Skeletal muscle cell (primary cell): ENCODE results near the gene PLCB1.
"Not testable (repeated sequence)": the region's sequence is repeated elsewhere in the genome, so short reads cannot be mapped to it uniquely, and the experiment has no call there.

Experiments used
- DNase-seq: peaks from one replicate; pipeline ENCODE4 v3.0.0-alpha.2; 2010; ENCODE audit warnings: low read depth
- H3K4me3 ChIP-seq: 2 replicates; pipeline ENCODE4 v1.5.1; 2011; ENCODE audit warnings: low read depth, mild to moderate bottlenecking, control low read depth, low read length, moderate library complexity

PLCB1 gene

GRCh38 chr20:8583566-8584043 is 451.5 kb downstream of the PLCB1 start:
- no peak overlapping the region for H3K4me3 ChIP-seq
- peak; percentile 36 for DNase-seq

GRCh38 chr20:8587251-8587650 is 455.2 kb downstream of the PLCB1 start:
- no peak for DNase-seq

GRCh38 chr20:8587810-8588209 is 455.7 kb downstream of the PLCB1 start:
- no peak overlapping the region for H3K4me3 ChIP-seq
- DNase-seq: no peak

More at GRCh38 chr20:8587251-8587650, 455.2 kb downstream of the PLCB1 start:
- H3K4me3 ChIP-seq: no peak overlapping the region

DNA sequence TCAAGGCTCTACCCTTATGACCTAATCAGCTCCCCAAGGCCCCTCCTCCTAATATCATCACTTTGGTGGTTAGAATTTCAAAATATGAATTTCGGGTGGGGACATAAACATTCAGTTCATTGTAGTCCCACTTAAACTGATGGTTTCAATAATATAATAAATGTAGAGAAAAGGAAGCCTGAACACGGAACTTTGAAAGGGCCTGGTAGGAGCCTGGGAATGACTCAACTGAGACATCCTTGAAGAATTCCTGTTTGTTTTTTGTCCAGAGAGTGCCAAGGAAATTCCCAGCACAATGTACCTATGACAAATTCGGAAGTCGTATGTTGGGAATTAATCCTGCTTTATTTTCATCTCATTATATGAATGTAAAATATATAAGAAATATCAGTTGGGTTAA is 457.9 kb downstream of the PLCB1 start:
- no peak for DNase-seq
- H3K4me3 ChIP-seq: no peak overlapping the region

GRCh38 chr20:8600910-8601541 is 469.0 kb downstream of the PLCB1 start:
- H3K4me3 ChIP-seq, DNase-seq: not testable (repeated sequence)

DNA sequence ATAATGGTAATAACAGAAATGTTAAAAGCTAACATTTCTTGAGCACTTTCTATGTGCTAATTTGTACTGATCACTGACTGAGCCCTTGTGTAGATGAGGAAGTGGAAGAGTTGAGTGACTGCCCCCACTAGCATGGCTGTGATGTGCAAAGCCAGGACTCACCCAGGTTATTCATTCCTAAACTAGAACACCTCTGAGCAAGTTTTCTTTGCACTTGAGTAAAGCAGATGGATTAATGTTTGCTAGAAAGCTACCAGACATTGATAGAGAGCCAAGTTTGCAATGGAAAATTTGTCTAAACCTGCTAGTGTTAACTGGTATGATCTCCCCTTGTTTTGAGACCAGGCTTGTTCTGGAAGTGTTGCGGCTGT is 469.5 kb downstream of the PLCB1 start:
- no peak overlapping the region for H3K4me3 ChIP-seq
- DNase-seq: no peak

DNA sequence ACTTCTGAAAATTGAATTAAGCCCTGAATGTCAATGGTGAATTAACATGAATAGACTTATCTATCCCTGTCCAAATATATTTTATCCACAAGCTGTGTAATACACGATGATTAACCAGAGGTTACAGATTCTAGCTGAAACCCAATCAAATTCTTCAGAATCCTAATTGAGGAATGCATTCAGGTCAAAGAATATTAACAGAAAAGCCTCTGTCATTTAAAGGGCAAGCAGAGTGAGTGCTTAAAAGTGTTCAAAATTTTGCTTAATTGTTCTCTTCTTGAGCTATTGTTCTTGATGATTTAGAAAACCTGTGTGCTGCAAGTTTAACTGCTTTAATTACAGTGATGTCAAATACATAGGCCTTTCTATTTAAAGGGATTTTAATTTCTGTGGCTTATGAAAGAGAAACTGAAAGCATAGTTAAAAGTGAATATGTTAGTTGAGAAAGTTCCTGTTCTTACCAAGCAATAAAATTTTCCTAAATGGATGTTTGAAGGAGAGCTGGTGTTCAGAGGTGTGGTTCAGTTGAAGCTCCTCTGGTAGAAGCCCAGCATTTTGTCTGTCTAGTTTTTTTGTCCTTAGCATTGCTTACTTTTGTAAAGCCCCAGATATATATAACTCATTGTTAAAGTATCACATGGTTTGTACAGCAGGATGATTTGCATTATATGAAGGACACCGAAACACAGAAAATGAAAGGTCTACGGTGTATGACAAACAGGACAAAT is 470.5 kb downstream of the PLCB1 start:
- DNase-seq: no peak
- H3K4me3 ChIP-seq: no peak overlapping the region

DNA sequence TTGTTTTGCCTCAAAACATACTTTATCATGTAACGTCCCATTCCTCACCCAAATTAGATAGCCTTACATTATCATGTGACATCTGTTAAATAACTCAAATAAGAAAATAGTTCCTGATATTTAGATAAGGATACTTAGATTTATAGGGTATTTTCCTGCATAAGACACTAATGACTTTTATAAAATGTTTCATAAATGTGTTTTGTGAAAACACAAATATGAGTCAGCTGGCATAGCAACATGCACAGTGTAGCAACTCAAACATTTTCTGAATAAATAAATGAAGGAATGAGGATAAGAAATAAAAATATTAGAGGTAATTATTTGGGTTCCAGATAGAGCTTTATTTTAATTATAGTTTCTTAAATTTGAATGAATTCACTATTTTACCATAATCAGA is 476.4 kb downstream of the PLCB1 start:
- DNase-seq: no peak

GRCh38 chr20:8616792-8617191 is 484.7 kb downstream of the PLCB1 start:
- no peak overlapping the region for H3K4me3 ChIP-seq
- peak; percentile 28 for DNase-seq

More for the DNA sequence above, 476.4 kb downstream of the PLCB1 start:
- no peak overlapping the region for H3K4me3 ChIP-seq

- no peak overlapping the region for H3K4me3 ChIP-seq
- DNase-seq: no peak
These were observed 488.9 kb downstream of the PLCB1 start for GRCh38 chr20:8621001-8621400.

GRCh38 chr20:8624046-8624445 is 492.0 kb downstream of the PLCB1 start:
- DNase-seq: no peak
- no peak overlapping the region for H3K4me3 ChIP-seq

DNA sequence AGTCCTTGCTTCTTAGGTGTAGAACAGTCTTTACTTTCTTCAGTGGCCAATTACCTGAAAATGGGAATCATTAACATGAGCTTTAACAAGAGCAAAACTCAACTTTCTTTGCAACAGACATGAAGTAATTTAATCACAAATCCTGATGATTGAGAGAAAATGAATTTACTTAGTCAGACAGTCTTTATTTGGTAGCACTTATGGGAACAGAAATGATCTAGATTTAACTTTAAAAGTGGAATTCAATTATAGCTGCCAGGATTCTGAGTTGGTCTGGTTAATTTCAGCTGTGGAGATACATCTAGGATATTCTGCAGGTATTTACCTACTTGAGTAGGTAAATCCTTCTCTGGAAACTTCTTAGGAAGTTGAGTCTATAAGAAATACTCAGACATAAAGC is 492.6 kb downstream of the PLCB1 start:
- no peak for DNase-seq
- no peak overlapping the region for H3K4me3 ChIP-seq

DNA sequence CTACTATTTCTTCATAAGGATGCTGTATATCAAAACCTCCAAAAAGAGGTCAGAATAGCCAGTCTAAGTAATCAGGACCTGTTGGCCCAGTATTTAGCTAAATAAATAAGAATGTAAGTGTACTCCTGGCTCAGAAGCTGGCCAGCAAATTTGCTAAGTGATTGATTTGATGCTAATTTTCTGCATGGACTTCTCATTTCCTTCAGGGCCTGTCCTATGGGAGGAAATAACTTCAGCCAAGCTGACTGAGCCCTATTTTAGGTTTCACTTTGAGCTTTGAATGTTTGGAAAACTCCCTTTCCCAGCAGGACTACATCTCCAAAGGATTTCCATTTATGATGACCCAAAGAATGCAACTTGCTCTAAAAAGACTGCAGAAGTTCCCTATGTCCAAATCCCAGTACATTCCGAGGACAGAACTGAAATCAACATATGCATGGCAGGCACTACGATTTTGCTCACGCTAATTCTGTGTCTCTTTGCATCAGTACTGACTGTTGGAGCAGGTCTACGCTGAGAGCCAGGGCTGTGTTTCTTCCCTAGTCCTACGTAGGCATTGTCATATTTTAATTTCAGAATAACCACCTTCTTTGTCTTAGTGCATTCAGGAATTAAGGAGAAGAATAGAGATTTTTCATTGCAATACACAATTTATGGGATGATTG is 495.4 kb downstream of the PLCB1 start:
- peak overlapping the region; percentile 25 for H3K4me3 ChIP-seq
- DNase-seq: no peak

- no peak for DNase-seq
- H3K4me3 ChIP-seq: no peak overlapping the region
These were observed 499.2 kb downstream of the PLCB1 start for GRCh38 chr20:8631271-8631670.

DNA sequence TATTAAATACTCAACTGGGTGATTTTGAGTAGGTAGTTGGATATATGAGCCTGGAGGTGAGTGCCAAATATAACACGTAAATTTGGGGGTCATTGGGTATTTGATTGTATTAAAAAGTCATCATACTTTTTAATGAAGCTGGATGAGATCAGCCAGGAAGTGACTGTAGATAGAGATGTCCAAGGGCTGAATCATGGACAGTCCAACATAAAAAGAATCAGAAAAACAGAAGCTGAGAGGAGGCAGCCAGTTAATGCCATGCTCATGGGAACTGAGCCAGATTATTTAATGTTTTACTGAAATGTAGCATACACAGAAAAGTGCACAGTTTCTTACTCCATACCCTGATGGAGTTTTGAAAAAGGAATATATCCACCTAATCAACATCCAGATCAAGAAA is 501.3 kb downstream of the PLCB1 start:
- no peak overlapping the region for H3K4me3 ChIP-seq
- no peak for DNase-seq

GRCh38 chr20:8635048-8635572 is 503.0 kb downstream of the PLCB1 start:
- H3K4me3 ChIP-seq: no peak overlapping the region
- no peak for DNase-seq

DNA sequence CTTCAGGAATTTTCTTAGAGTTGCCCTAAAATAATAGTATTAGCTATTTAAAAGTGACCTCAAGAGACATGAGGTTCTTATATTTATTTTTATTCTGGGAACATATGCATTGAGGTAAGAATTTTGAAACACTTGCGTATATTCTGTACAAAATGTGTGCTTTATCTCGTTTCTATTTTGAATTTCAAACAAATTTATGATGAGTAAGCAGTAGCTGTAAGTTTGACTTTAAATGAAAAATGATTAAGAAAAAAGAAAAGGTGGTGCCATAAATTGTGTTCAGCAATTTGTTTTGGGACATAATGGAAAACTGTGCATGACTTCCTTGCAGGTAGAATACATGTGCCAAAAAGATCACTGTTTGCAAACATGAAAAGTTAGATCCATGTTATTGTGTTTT is 503.8 kb downstream of the PLCB1 start:
- no peak for DNase-seq
- H3K4me3 ChIP-seq: no peak overlapping the region

DNA sequence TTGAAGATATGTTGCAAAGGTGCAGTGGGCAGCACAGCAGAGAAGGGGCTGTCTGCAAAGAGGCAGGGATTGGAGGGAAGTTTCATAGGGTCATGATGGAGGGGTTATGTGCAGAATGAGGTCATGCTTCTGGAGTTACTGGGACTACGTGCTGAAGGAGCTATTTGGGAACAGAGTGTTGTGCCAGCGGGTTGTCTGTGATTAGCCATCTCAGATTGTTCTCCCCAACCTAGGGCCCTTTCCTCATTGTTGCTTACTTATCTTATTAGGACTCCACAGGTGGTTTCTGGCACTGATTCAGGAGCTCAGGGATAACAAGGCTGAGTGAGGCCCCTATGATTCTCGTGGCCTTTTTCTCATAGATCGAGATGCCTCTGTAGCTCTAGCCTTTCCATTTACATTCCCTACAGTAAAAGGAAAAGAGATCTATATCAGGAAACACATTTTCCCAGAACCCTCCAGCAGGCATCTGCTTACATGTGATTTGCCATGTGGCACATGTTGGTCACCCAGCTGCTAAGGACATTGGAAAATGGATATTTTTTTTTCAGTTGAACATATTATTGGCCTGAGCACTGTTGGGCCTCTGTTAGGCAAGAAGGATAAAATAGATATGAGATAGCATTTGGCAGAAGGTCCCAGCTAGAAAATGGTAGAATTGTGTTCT is 507.2 kb downstream of the PLCB1 start:
- no peak for DNase-seq
- H3K4me3 ChIP-seq: no peak overlapping the region

DNA sequence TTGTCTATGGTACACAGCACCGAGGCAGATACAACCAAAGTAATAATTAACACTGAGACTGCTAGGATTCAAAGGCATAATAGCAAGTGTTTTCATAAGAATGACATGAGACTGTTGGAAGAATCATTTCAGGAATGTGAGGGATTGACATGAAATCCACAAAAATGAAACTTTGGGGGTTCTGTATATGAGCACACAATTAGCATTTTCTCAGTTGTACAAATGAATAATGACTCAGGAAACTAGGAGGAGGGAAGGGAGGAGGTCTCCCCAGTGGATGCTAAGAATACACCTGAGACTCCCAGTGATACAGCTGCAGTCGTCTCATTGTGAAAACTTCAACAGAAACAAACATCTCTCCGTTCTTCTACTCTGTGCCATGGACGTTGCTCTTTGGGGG is 508.4 kb downstream of the PLCB1 start:
- H3K4me3 ChIP-seq: no peak overlapping the region
- no peak for DNase-seq

- no peak for DNase-seq
These were observed 510.2 kb downstream of the PLCB1 start for GRCh38 chr20:8642247-8642646.

More at GRCh38 chr20:8642247-8642646, 510.2 kb downstream of the PLCB1 start:
- H3K4me3 ChIP-seq: no peak overlapping the region
